Measurements from ENCODE around the gene MRPL1. TPM values are rescaled to one million over a fixed set of nuclear protein-coding genes. Genes with fewer than 3 reads are reported as not detected.
"Not testable (repeated sequence)": the region's sequence is repeated elsewhere in the genome, so short reads cannot be mapped to it uniquely, and the experiment has no call there.

Gene MRPL1
- total and polyA plus RNA-seq, 10 donors = 14.4 to 53.7 (median 26.6) TPM

GRCh38 chr4:77854431-77855111 is 8.1 kb upstream of the MRPL1 start:
- Histone ChIP-seq H3K4me1 (peaks cover 5 to 72% (median 50%) of the 10 kb centered on the region in 6 donors), H3K9me3 (no peaks in the 10 kb centered on the region), H3K27ac (peak overlapping the region; percentile 67 to 94 (median 84)), H3K36me3 (no peaks in the 10 kb centered on the region), H3K27me3 (replicated peaks in 1 of 7) (no peaks in the 10 kb centered on the region), H3K4me3 (peak overlapping the region in 1 of 8 donors; percentile 3)
- TF ChIP-seq POLR2AphosphoS5 (IDR thresholded peaks at IDR 0.05) (peak in 2 of 3 donors; percentile 22 to 34), POLR2A (IDR thresholded peaks at IDR 0.05) (peak in 1 of 3 donors; percentile 3), CTCF (IDR thresholded peaks at IDR 0.05 in 8 of 11, conservative IDR thresholded peaks at IDR 0.05 in 3 of 11) (no peak)
- intact Hi-C loops (cut with DNase I; ENCODE audit: low total_unique reads) = no loop called here
- 17 to 35% (median 25%) methylated on average over 7 of the region's 7 CpGs for WGBS, 5 donors
- DNase-seq = no peak

GRCh38 chr4:77856152-77856551 is 6.5 kb upstream of the MRPL1 start:
- no peak overlapping the region for H3K4me3 ChIP-seq
- intact Hi-C loops (cut with DNase I; ENCODE audit: low total_unique reads) = no loop called here
- DNase-seq = no peak
- no peaks in the 10 kb centered on the region for H3K27me3 ChIP-seq (replicated peaks in 1 of 7)
- no peaks in the 10 kb centered on the region for H3K36me3 ChIP-seq
- peaks cover 5 to 77% (median 53%) of the 10 kb centered on the region in 6 donors for H3K4me1 ChIP-seq
- 69 to 87% (median 80%) methylated on average over 1 of the region's 1 CpG for WGBS, 5 donors
- no peaks in the 10 kb centered on the region for H3K9me3 ChIP-seq
- peak overlapping the region; percentile 50 to 94 (median 80) for H3K27ac ChIP-seq
- TF ChIP-seq CTCF (IDR thresholded peaks at IDR 0.05 in 8 of 11, conservative IDR thresholded peaks at IDR 0.05 in 3 of 11) = no peak
- TF ChIP-seq POLR2AphosphoS5 (IDR thresholded peaks at IDR 0.05) = no peak
- no peak for TF ChIP-seq POLR2A (IDR thresholded peaks at IDR 0.05)

- H3K4me1 ChIP-seq = peaks cover 14 to 80% (median 54%) of the 10 kb centered on the region in 6 donors
- intact Hi-C loops (cut with DNase I; ENCODE audit: low total_unique reads) = no loop called here
- no peak overlapping the region for H3K4me3 ChIP-seq
- WGBS, 5 donors = 95 to 100% (median 98%) methylated on average over 3 of the region's 3 CpGs
- TF ChIP-seq POLR2AphosphoS5 (IDR thresholded peaks at IDR 0.05) (no peak), CTCF (IDR thresholded peaks at IDR 0.05 in 8 of 11, conservative IDR thresholded peaks at IDR 0.05 in 3 of 11) (no peak)
- DNase-seq = no peak
- no peaks in the 10 kb centered on the region for H3K36me3 ChIP-seq
- H3K27ac ChIP-seq = peak overlapping the region in 3 of 8 donors; percentile 94 to 97 (median 96)
- H3K9me3 ChIP-seq = no peaks in the 10 kb centered on the region
- H3K27me3 ChIP-seq (replicated peaks in 1 of 7) = no peaks in the 10 kb centered on the region
These were observed 3.4 kb upstream of the MRPL1 start for GRCh38 chr4:77859256-77859655.

GRCh38 chr4:77861495-77861894 is 1.1 kb upstream of the MRPL1 start:
- Histone ChIP-seq H3K4me1 (peaks cover 14 to 78% (median 46%) of the 10 kb centered on the region in 6 donors), H3K27ac (peak overlapping the region; percentile 51 to 99 (median 96)), H3K9me3 (no peaks in the 10 kb centered on the region), H3K27me3 (replicated peaks in 1 of 7) (no peaks in the 10 kb centered on the region), H3K4me3 (peak overlapping the region in 3 of 8 donors; percentile 59 to 78 (median 74)), H3K36me3 (peaks cover 0 to 17% (median 2%) of the 10 kb centered on the region in 6 donors)
- TF ChIP-seq POLR2A (IDR thresholded peaks at IDR 0.05) = no peak
- no peak for TF ChIP-seq POLR2AphosphoS5 (IDR thresholded peaks at IDR 0.05)
- TF ChIP-seq CTCF (IDR thresholded peaks at IDR 0.05 in 8 of 11, conservative IDR thresholded peaks at IDR 0.05 in 3 of 11) = no peak
- DNase-seq = no peak
- intact Hi-C loops (cut with DNase I; ENCODE audit: low total_unique reads) = loop anchor here (5.0 kb wide), 1 partner anchor 44 kb away; the partner anchor contains the start of gene CNOT6L
- 62 to 82% (median 76%) methylated on average over 1 of the region's 1 CpG for WGBS, 5 donors

- not testable (repeated sequence) for H3K27me3 ChIP-seq (replicated peaks in 1 of 7); H3K9me3 ChIP-seq; DNase-seq
- Histone ChIP-seq H3K36me3 (peaks cover 0 to 32% (median 5%) of the 10 kb centered on the region in 6 donors), H3K4me1 (peaks cover 9 to 61% (median 34%) of the 10 kb centered on the region in 6 donors), H3K27ac (peak overlapping the region; percentile 92 to 99 (median 96)), H3K4me3 (peak overlapping the region; percentile 56 to 78 (median 75))
- 18 to 29% (median 23%) methylated on average over 14 of the region's 14 CpGs for WGBS, 5 donors
- intact Hi-C loops (cut with DNase I; ENCODE audit: low total_unique reads) = loop anchor here (5.0 kb wide), 1 partner anchor 46 kb away; the partner anchor contains the start of gene CNOT6L
These were observed 711 bp downstream of the MRPL1 start for GRCh38 chr4:77863341-77863740.
